ENCODE data around the gene CERS1.
"Not testable (repeated sequence)": the region's sequence is repeated elsewhere in the genome, so short reads cannot be mapped to it uniquely, and the experiment has no call there.

DNA sequence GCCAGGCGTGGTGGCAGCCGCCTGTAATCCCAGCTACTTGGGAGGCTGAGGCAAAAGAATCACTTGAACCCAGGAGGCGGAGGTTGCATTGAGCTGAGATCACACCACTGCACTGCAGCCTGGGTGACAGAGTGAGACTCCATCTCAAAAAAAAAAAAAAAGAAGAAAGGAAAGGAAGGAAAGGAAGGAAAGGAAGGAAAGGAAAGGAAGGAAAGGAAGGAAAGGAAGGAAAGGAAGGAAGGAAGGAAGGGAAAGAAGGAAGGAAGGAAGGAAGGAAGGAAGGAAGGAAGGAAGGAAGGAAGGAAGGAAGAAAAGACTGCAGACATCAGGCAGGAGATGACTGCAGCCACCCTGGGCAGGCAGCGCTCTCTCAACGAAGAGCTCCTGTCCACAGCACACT is 6.6 kb upstream of the CERS1 start:
- TF ChIP-seq, protein P1, sequence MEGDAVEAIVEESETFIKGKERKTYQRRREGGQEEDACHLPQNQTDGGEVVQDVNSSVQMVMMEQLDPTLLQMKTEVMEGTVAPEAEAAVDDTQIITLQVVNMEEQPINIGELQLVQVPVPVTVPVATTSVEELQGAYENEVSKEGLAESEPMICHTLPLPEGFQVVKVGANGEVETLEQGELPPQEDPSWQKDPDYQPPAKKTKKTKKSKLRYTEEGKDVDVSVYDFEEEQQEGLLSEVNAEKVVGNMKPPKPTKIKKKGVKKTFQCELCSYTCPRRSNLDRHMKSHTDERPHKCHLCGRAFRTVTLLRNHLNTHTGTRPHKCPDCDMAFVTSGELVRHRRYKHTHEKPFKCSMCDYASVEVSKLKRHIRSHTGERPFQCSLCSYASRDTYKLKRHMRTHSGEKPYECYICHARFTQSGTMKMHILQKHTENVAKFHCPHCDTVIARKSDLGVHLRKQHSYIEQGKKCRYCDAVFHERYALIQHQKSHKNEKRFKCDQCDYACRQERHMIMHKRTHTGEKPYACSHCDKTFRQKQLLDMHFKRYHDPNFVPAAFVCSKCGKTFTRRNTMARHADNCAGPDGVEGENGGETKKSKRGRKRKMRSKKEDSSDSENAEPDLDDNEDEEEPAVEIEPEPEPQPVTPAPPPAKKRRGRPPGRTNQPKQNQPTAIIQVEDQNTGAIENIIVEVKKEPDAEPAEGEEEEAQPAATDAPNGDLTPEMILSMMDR (IDR thresholded peaks at IDR 0.05; ENCODE audit: low read depth, low read length, poor library complexity, severe bottlenecking) = not testable (repeated sequence)
- not testable (repeated sequence) for TF ChIP-seq EZH2phosphoT487 (IDR thresholded peaks at IDR 0.05; ENCODE audit: borderline replicate concordance, low read length)

All from DOHH2 (cell line).